ENCODE data around the gene CHTOP.

CHTOP gene

GRCh38 chr1:153687346-153688125, 53.7 kb downstream of the CHTOP start:
- DNase-seq (ENCODE audit: low read depth): no peak

- DNase-seq (ENCODE audit: low read depth): no peak
These were observed 54.4 kb downstream of the CHTOP start for GRCh38 chr1:153688276-153688675.

GRCh38 chr1:153688736-153689328, 55.0 kb downstream of the CHTOP start:
- DNase-seq (ENCODE audit: low read depth): no peak

- DNase-seq (ENCODE audit: low read depth): no peak
These were observed 59.6 kb downstream of the CHTOP start for GRCh38 chr1:153693466-153693865.

All from activated T-helper 1 cell treated with Interleukin-2 at 50 U/mL for 16 hours (primary cell).